ENCODE data around the gene FBXO46. TPM values are rescaled to one million over a fixed set of nuclear protein-coding genes. Genes with fewer than 3 reads are reported as not detected.
A peak's percentile ranks its signal among the peaks of the same experiment; 100 is the strongest.

Gene FBXO46
- total and polyA plus RNA-seq, 12 donors = 5.2 to 13.5 (median 9.1) TPM

- H3K27me3 ChIP-seq = peaks cover 0 to 27% (median 16%) of the 10 kb centered on the region in 7 donors
- ATAC-seq (peak in 1 of 8 donors; percentile 15), DNase-seq (no peak)
- no peaks in the 10 kb centered on the region for H3K9me3 ChIP-seq
- H3K4me3 ChIP-seq = no peak overlapping the region
- 39 to 42% methylated on average over 8 of the region's 8 CpGs for WGBS, 2 donors
- H3K27ac ChIP-seq = no peak overlapping the region
- TF ChIP-seq, protein P1, sequence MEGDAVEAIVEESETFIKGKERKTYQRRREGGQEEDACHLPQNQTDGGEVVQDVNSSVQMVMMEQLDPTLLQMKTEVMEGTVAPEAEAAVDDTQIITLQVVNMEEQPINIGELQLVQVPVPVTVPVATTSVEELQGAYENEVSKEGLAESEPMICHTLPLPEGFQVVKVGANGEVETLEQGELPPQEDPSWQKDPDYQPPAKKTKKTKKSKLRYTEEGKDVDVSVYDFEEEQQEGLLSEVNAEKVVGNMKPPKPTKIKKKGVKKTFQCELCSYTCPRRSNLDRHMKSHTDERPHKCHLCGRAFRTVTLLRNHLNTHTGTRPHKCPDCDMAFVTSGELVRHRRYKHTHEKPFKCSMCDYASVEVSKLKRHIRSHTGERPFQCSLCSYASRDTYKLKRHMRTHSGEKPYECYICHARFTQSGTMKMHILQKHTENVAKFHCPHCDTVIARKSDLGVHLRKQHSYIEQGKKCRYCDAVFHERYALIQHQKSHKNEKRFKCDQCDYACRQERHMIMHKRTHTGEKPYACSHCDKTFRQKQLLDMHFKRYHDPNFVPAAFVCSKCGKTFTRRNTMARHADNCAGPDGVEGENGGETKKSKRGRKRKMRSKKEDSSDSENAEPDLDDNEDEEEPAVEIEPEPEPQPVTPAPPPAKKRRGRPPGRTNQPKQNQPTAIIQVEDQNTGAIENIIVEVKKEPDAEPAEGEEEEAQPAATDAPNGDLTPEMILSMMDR (IDR thresholded peaks at IDR 0.05) = no peak
- H3K36me3 ChIP-seq = no peaks in the 10 kb centered on the region
- intact Hi-C loops (cut with DNase I) = no loop called here
- H3K4me1 ChIP-seq = no peaks in the 10 kb centered on the region
These were observed 70.1 kb downstream of the FBXO46 start for GRCh38 chr19:45660636-45661035.

Small RNAs within 50 kb of the gene (microRNA-seq; reads per million reads assigned to microRNA genes)
- gene MIR642A (0 reads per million in 2 donors), gene MIR642B (0 reads per million in 2 donors)

Other genes with a start within 250 kb of the FBXO46 start
- gene RTN2, start 233.8 kb downstream of the FBXO46 start, total RNA-seq = 10 to 100 TPM; 15.9 to 33.7 (median 21.8) TPM
- 10 to 100 TPM; 11.1 to 13.3 TPM for gene RTN2, start 233.8 kb downstream of the FBXO46 start, polyA plus RNA-seq
- gene PPM1N, start 232.5 kb downstream of the FBXO46 start, total RNA-seq = 1 to 10 TPM in 1 of 10 donors, under 1 TPM in 4, not detected in 5; 0.32 to 3.6 (median 0.57) TPM
- gene PPM1N, start 232.5 kb downstream of the FBXO46 start, polyA plus RNA-seq = under 1 TPM; 0.51 to 0.68 TPM
- 10 to 100 TPM; 24.9 to 78.6 (median 42.3) TPM for gene VASP, start 223.4 kb downstream of the FBXO46 start, total RNA-seq
- 10 to 100 TPM; 62.3 to 70.0 TPM for gene VASP, start 223.4 kb downstream of the FBXO46 start, polyA plus RNA-seq
- gene OPA3, start 146.1 kb downstream of the FBXO46 start, total RNA-seq = 10 to 100 TPM; 20.0 to 27.9 (median 24.2) TPM
- 10 to 100 TPM; 10.2 to 10.7 TPM for gene OPA3, start 146.1 kb downstream of the FBXO46 start, polyA plus RNA-seq
- gene GPR4, start 128.7 kb downstream of the FBXO46 start, total RNA-seq = 10 to 100 TPM in 1 of 10 donors, 1 to 10 TPM in 9; 2.3 to 29.4 (median 5.2) TPM
- gene GPR4, start 128.7 kb downstream of the FBXO46 start, polyA plus RNA-seq = 1 to 10 TPM; 5.7 to 9.4 TPM
- 10 to 100 TPM; 30.2 to 54.5 (median 46.1) TPM for gene EML2, start 91.5 kb downstream of the FBXO46 start, total RNA-seq
- 10 to 100 TPM; 17.3 to 26.8 TPM for gene EML2, start 91.5 kb downstream of the FBXO46 start, polyA plus RNA-seq
- 1 to 10 TPM; 2.4 to 7.8 (median 4.4) TPM for gene GIPR, start 62.7 kb downstream of the FBXO46 start, total RNA-seq
- 10 to 100 TPM in 1 of 2 donors, 1 to 10 TPM in 1; 2.4 to 16.6 TPM for gene GIPR, start 62.7 kb downstream of the FBXO46 start, polyA plus RNA-seq
- 100 to 1,000 TPM; 216 to 268 (median 240) TPM for gene SNRPD2, start 38.9 kb downstream of the FBXO46 start, total RNA-seq
- gene SNRPD2, start 38.9 kb downstream of the FBXO46 start, polyA plus RNA-seq = 100 to 1,000 TPM; 316 to 464 TPM
- 1 to 10 TPM; 1.8 to 3.5 (median 2.4) TPM for gene QPCTL, start 38.2 kb downstream of the FBXO46 start, total RNA-seq
- gene QPCTL, start 38.2 kb downstream of the FBXO46 start, polyA plus RNA-seq = 1 to 10 TPM; 4.1 to 4.5 TPM
- not detected for gene MEIOSIN, start 2.5 kb upstream of the FBXO46 start, total RNA-seq
- gene MEIOSIN, start 2.5 kb upstream of the FBXO46 start, polyA plus RNA-seq = not detected
- gene SIX5, start 38.4 kb upstream of the FBXO46 start, total RNA-seq = 10 to 100 TPM; 16.8 to 24.5 (median 21.3) TPM
- 10 to 100 TPM; 15.5 to 29.3 TPM for gene SIX5, start 38.4 kb upstream of the FBXO46 start, polyA plus RNA-seq
- 100 to 1,000 TPM; 220 to 377 (median 296) TPM for gene DMPK, start 51.6 kb upstream of the FBXO46 start, total RNA-seq
- gene DMPK, start 51.6 kb upstream of the FBXO46 start, polyA plus RNA-seq = 100 to 1,000 TPM; 377 to 439 TPM
- gene DMWD, start 61.9 kb upstream of the FBXO46 start, total RNA-seq = 10 to 100 TPM; 54.2 to 78.1 (median 69.3) TPM
- 10 to 100 TPM; 44.6 to 58.9 TPM for gene DMWD, start 61.9 kb upstream of the FBXO46 start, polyA plus RNA-seq
- gene RSPH6A, start 84.4 kb upstream of the FBXO46 start, total RNA-seq = under 1 TPM in 2 of 10 donors, not detected in 8; 0.09 to 0.15 TPM
- not detected for gene RSPH6A, start 84.4 kb upstream of the FBXO46 start, polyA plus RNA-seq
- gene SYMPK, start 132.3 kb upstream of the FBXO46 start, total RNA-seq = 10 to 100 TPM; 22.4 to 45.0 (median 33.0) TPM
- 10 to 100 TPM; 30.5 to 75.0 TPM for gene SYMPK, start 132.3 kb upstream of the FBXO46 start, polyA plus RNA-seq
- gene FOXA3, start 133.4 kb upstream of the FBXO46 start, total RNA-seq = under 1 TPM in 1 of 10 donors, not detected in 9; 0.11 TPM
- under 1 TPM in 1 of 2 donors, not detected in 1; 0.01 TPM for gene FOXA3, start 133.4 kb upstream of the FBXO46 start, polyA plus RNA-seq
- 10 to 100 TPM; 15.9 to 23.0 (median 20.3) TPM for gene IRF2BP1, start 155.2 kb upstream of the FBXO46 start, total RNA-seq
- gene IRF2BP1, start 155.2 kb upstream of the FBXO46 start, polyA plus RNA-seq = 10 to 100 TPM in 1 of 2 donors, 1 to 10 TPM in 1; 8.0 to 13.4 TPM
- gene MYPOP, start 171.7 kb upstream of the FBXO46 start, total RNA-seq = 10 to 100 TPM in 6 of 10 donors, 1 to 10 TPM in 4; 8.1 to 17.0 (median 10.3) TPM
- 1 to 10 TPM; 7.1 to 8.9 TPM for gene MYPOP, start 171.7 kb upstream of the FBXO46 start, polyA plus RNA-seq
- not detected for gene NANOS2, start 183.9 kb upstream of the FBXO46 start, total RNA-seq
- not detected for gene NANOS2, start 183.9 kb upstream of the FBXO46 start, polyA plus RNA-seq
- gene NOVA2, start 243.0 kb upstream of the FBXO46 start, total RNA-seq = 1 to 10 TPM; 4.4 to 7.8 (median 5.9) TPM
- gene NOVA2, start 243.0 kb upstream of the FBXO46 start, polyA plus RNA-seq = 1 to 10 TPM; 1.6 to 8.2 TPM

Data from heart right ventricle (tissue), 16 donors.